HepG2 (cell line): ENCODE results near the gene SHROOM1. TPM values are rescaled to one million over a fixed set of nuclear protein-coding genes. Genes with fewer than 3 reads are reported as not detected.

Experiments
- ETV5 ChIP-seq: IDR thresholded peaks from 2 replicates; pipeline ENCODE4 v1.6.1; 2018; ENCODE audit warnings: missing biosample characterization, missing genetic modification reagents, inconsistent platforms, borderline replicate concordance
- HCFC1 ChIP-seq: fragments of 150-350 bp; IDR thresholded peaks from 2 replicates; pipeline ENCODE4 v1.6.1; 2014; ENCODE audit warnings: low read depth, low read length
- HMG20B ChIP-seq: conservative IDR thresholded peaks from 2 replicates; pipeline ENCODE4 v1.6.1; 2016; ENCODE audit warnings: missing genetic modification reagents, missing compliant biosample characterization
- NFIB ChIP-seq: sonication (generic); formaldehyde crosslinking; IDR thresholded peaks from 2 replicates; pipeline ENCODE4 v1.9.0; 2021; ENCODE audit warnings: missing genetic modification reagents, mild to moderate bottlenecking, borderline replicate concordance
- PRDM15 ChIP-seq: sonication (generic); formaldehyde crosslinking; IDR thresholded peaks from 2 replicates; pipeline ENCODE4 v1.4.0; 2020; ENCODE audit warnings: missing genetic modification reagents
- RORA ChIP-seq: sonication (generic); formaldehyde crosslinking; IDR thresholded peaks from 2 replicates; pipeline ENCODE4 v1.5.0; 2020; ENCODE audit warnings: mild to moderate bottlenecking, missing genetic modification reagents, moderate library complexity
- SALL1 ChIP-seq: sonication (generic); formaldehyde crosslinking; IDR thresholded peaks from 2 replicates; pipeline ENCODE4 v1.8.0; 2022; ENCODE audit warnings: mild to moderate bottlenecking, missing genetic modification reagents
- SAP130 ChIP-seq: IDR thresholded peaks from 2 replicates; pipeline ENCODE4 v1.6.1; 2016; ENCODE audit warnings: low read depth
- SUZ12 ChIP-seq: fragments of 150-350 bp; IDR thresholded peaks from 2 replicates; pipeline ENCODE4 v1.6.1; 2014; ENCODE audit warnings: low read depth, low read length
- WIZ ChIP-seq: sonication (generic); formaldehyde crosslinking; IDR thresholded peaks from 2 replicates; pipeline ENCODE4 v1.5.1; 2020; ENCODE audit warnings: mild to moderate bottlenecking, missing genetic modification reagents
- XBP1 ChIP-seq: sonication (generic); formaldehyde crosslinking; IDR thresholded peaks from 2 replicates; pipeline ENCODE4 v1.5.0; 2020; ENCODE audit warnings: missing genetic modification reagents
- ZBTB2 ChIP-seq: sonication (generic); formaldehyde crosslinking; IDR thresholded peaks from 2 replicates; pipeline ENCODE4 v1.8.0; 2022; ENCODE audit warnings: low read depth, missing genetic modification reagents
- ZC3H4 ChIP-seq: sonication (generic); formaldehyde crosslinking; IDR thresholded peaks from 2 replicates; pipeline ENCODE4 v1.4.0; 2020; ENCODE audit warnings: missing genetic modification reagents, borderline replicate concordance
- ZFP41 ChIP-seq: sonication (generic); formaldehyde crosslinking; IDR thresholded peaks from 2 replicates; pipeline ENCODE4 v1.4.0; 2020; ENCODE audit warnings: mild to moderate bottlenecking, missing genetic modification reagents, borderline replicate concordance
- ZNF414 ChIP-seq: sonication (generic); formaldehyde crosslinking; IDR thresholded peaks from 2 replicates; pipeline ENCODE4 v1.5.0; 2020; ENCODE audit warnings: missing genetic modification reagents
- ZNF530 ChIP-seq: sonication (generic); formaldehyde crosslinking; IDR thresholded peaks from 2 replicates; pipeline ENCODE4 v1.5.0; 2020; ENCODE audit warnings: low read depth, mild to moderate bottlenecking, missing genetic modification reagents
- ZNF720 ChIP-seq: sonication (generic); formaldehyde crosslinking; IDR thresholded peaks from 2 replicates; pipeline ENCODE4 v1.4.0; 2020; ENCODE audit warnings: missing genetic modification reagents
- ZNF724P ChIP-seq: sonication (generic); formaldehyde crosslinking; IDR thresholded peaks from 2 replicates; pipeline ENCODE4 v1.8.0; 2022; ENCODE audit warnings: missing genetic modification reagents, borderline replicate concordance
- ZNF747 ChIP-seq: sonication (generic); formaldehyde crosslinking; IDR thresholded peaks from 2 replicates; pipeline ENCODE4 v1.8.1; 2023; ENCODE audit warnings: missing genetic modification reagents, mild to moderate bottlenecking, borderline replicate concordance
- ZNF770 ChIP-seq: sonication (generic); formaldehyde crosslinking; IDR thresholded peaks from 2 replicates; pipeline ENCODE4 v1.5.0; 2020; ENCODE audit warnings: mild to moderate bottlenecking, missing genetic modification reagents
- ZNF839 ChIP-seq: sonication (generic); formaldehyde crosslinking; IDR thresholded peaks from 2 replicates; pipeline ENCODE4 v1.4.0; 2020; ENCODE audit warnings: missing genetic modification reagents, mild to moderate bottlenecking, borderline replicate concordance
- polyA plus RNA-seq, 8 experiments: library from polyadenylated mRNA; depleted of rRNA in 3 of 8; stranded (reverse) in 7 of 8; unstranded in 1 of 8; fragments of >200 nt; fragmentation: Illumina TruSeq in 4 of 8; extraction: Trizol in 4 of 8; gene quantifications; 2 replicates each; pipeline versions ENCODE4 v1.2.1 to v1.2.3, GENCODE V29; 2011 to 2016; ENCODE audit warnings: low read depth in 4 of 8, missing spikeins in 1 of 8, mixed read lengths in 1 of 8; ENCODE audit not compliant: insufficient read depth in 1 of 8
- total RNA-seq, 5 experiments: library from RNA; depleted of rRNA; stranded (reverse); fragments of >200 nt; fragmentation: Illumina TruSeq; extraction: Trizol; gene quantifications; 2 replicates each; pipeline ENCODE4 v1.2.3, GENCODE V29; 2016; ENCODE audit warnings: low read depth in 1 of 5

The SHROOM1 gene
- total and polyA plus RNA-seq, 2 of the 13 experiments (the other 11 are each of a cell fraction or from before 2014, with no cell fraction given), result 18.2 to 25.7 TPM

GRCh38 chr5:132838516-132839282 lies 8.3 kb upstream of the SHROOM1 start (continued):
- TF ChIP-seq PRDM15 (CRISPR knock-in tag) (no peak), ZC3H4 (CRISPR knock-in tag) (no peak; the same call in none of the 2 replicates), ETV5 (peak; percentile 23; the same call in 1 of the 2 replicates), SAP130 (CRISPR knock-in tag) (no peak), ZNF839 (CRISPR knock-in tag) (no peak), RORA (0 out of 2 replicates have a peak, but pooled peaks have one; percentile 41), ZNF720 (CRISPR knock-in tag) (no peak), XBP1 (CRISPR knock-in tag) (no peak), ZNF724P (no peak), ZNF530 (CRISPR knock-in tag) (no peak), HMG20B (CRISPR knock-in tag) (no peak), ZBTB2 (no peak), WIZ (no peak), ZNF747 (CRISPR knock-in tag) (no peak), ZNF414 (CRISPR knock-in tag) (no peak), SUZ12 (no peak), NFIB (no peak), ZFP41 (CRISPR knock-in tag) (no peak), SALL1 (peak; percentile 20; the same call in 1 of the 2 replicates), ZNF770 (no peak), HCFC1 (no peak)
